Body of pancreas (tissue), 4 donors: ENCODE measurements around the gene PRH1. TPM values are rescaled to one million over a fixed set of nuclear protein-coding genes. Genes with fewer than 3 reads are reported as not detected.

Experiments used
- ATAC-seq: fragments of 150-250 bp; one replicate; pipeline ENCODE4 v1.9.1; 2016
- DNase-seq, 4 donors: peaks; one replicate each; pipeline ENCODE4 v3.0.0-alpha.2; 2019
- H3K27ac ChIP-seq, 4 donors: fragments of 200-600 bp; sonication (generic); 1 replicate in 3 of 4; 2 replicates in 1 of 4; pipeline versions ENCODE4 v1.5.1 to v1.6.1; 2016 to 2019; ENCODE audit warnings: mild to moderate bottlenecking in 1 of 4, mixed read lengths in 1 of 4, moderate library complexity in 1 of 4
- H3K27me3 ChIP-seq, 2 donors: fragments of 200-600 bp; sonication (generic); one replicate each; pipeline ENCODE4 v1.6.0; 2016; ENCODE audit warnings: mild to moderate bottlenecking in 1 of 2
- H3K36me3 ChIP-seq, 2 donors: fragments of 200-600 bp; sonication (generic); replicated peaks in 1 of 2; 2 replicates each; pipeline ENCODE4 v1.5.1; 2016; ENCODE audit warnings: low read depth in 2 of 2; ENCODE audit not compliant: insufficient read depth in 1 of 2
- H3K4me1 ChIP-seq: fragments of 200-600 bp; sonication (generic); one replicate; pipeline ENCODE4 v1.6.0; 2016
- H3K4me3 ChIP-seq, 2 donors: fragments of 200-600 bp; sonication (generic); 1 replicate in 1 of 2; 2 replicates in 1 of 2; pipeline ENCODE4 v1.5.1; 2016 to 2019
- H3K9me3 ChIP-seq, 3 donors: fragments of 200-600 bp; sonication (generic); 1 replicate in 2 of 3; 2 replicates in 1 of 3; pipeline ENCODE4 v1.5.1; 2016
- CTCF ChIP-seq, 7 experiments: fragments of 450-650 bp in 4 of 7; fragments of 200-600 bp in 3 of 7; sonication (generic) in 3 of 7; IDR thresholded peaks; one replicate each; pipeline ENCODE4 v1.5.1; 2016 to 2019; ENCODE audit warnings: antibody characterized with exemption in 7 of 7
- POLR2A ChIP-seq, 3 donors: fragments of 450-650 bp; IDR thresholded peaks; one replicate each; pipeline ENCODE4 v1.6.1; 2016; ENCODE audit warnings: antibody characterized with exemption in 3 of 3, mild to moderate bottlenecking in 2 of 3
- WGBS, 2 donors: methylation state at CpG; one replicate each; pipeline ENCODE4 v1.1.5; 2017; 5-methylcytosine and 5-hydroxymethylcytosine counted together
- intact Hi-C: fragments of 100-400 bp; cut with DNase I; formaldehyde crosslinking; loops from one replicate; pipeline ENCODE4 v1.15.1; 2023
- total RNA-seq, 2 donors: library from RNA; depleted of rRNA; stranded (reverse); fragments of >200 nt; gene quantifications; one replicate each; pipeline ENCODE4 v1.1.0, GENCODE V29; 2016

Gene PRH1
- total RNA-seq, 2 donors from 2014 or later = 16.6 to 106 TPM

- ATAC-seq (no peak), DNase-seq (no peak)
- Histone ChIP-seq H3K4me3 (no peak overlapping the region), H3K27ac (no peak overlapping the region), H3K4me1 (no peaks in the 10 kb centered on the region), H3K9me3 (no peaks in the 10 kb centered on the region), H3K36me3 (no peaks in the 10 kb centered on the region), H3K27me3 (no peaks in the 10 kb centered on the region)
- WGBS, 2 donors = 90 to 94% methylated on average over 4 of the region's 4 CpGs
- TF ChIP-seq POLR2A (IDR thresholded peaks at IDR 0.05) = no peak
- TF ChIP-seq CTCF (IDR thresholded peaks at IDR 0.05) = no peak
- intact Hi-C loops = no loop called here
Observed at GRCh38 chr12:10851243-10851858, 32.7 kb downstream of the PRH1 start.

- intact Hi-C loops = no loop called here
- Histone ChIP-seq H3K27me3 (no peaks in the 10 kb centered on the region), H3K36me3 (no peaks in the 10 kb centered on the region), H3K4me1 (no peaks in the 10 kb centered on the region), H3K27ac (no peak within 1 kb of the TSS), H3K4me3 (no peak within 1 kb of the TSS), H3K9me3 (no peaks in the 10 kb centered on the region)
- no peak for DNase-seq
- no peak for TF ChIP-seq CTCF (IDR thresholded peaks at IDR 0.05)
- TF ChIP-seq POLR2A (IDR thresholded peaks at IDR 0.05) = no peak
- 86 to 91% methylated on average over 4 of the region's 4 CpGs for WGBS, 2 donors
- ATAC-seq = no peak
Observed at GRCh38 chr12:10849425-10849878, 34.6 kb downstream of the PRH1 start, which contains the start of gene PRR4. Gene PRR4 (minus strand): TSS chr12:10849475. CDS start chr12:10849437, 38 bp downstream.

GRCh38 chr12:10847744-10848143, 36.3 kb downstream of the PRH1 start:
- DNase-seq = no peak
- Histone ChIP-seq H3K4me3 (no peak overlapping the region), H3K36me3 (no peaks in the 10 kb centered on the region), H3K9me3 (no peaks in the 10 kb centered on the region), H3K4me1 (no peaks in the 10 kb centered on the region), H3K27me3 (no peaks in the 10 kb centered on the region), H3K27ac (no peak overlapping the region)
- no peak for ATAC-seq
- TF ChIP-seq CTCF (IDR thresholded peaks at IDR 0.05) (no peak), POLR2A (IDR thresholded peaks at IDR 0.05) (no peak)
- intact Hi-C loops = no loop called here
- WGBS, 2 donors = 41 to 47% methylated on average over 2 of the region's 2 CpGs

GRCh38 chr12:10842862-10843261, 41.2 kb downstream of the PRH1 start:
- Histone ChIP-seq H3K9me3 (no peaks in the 10 kb centered on the region), H3K4me1 (no peaks in the 10 kb centered on the region), H3K36me3 (no peaks in the 10 kb centered on the region), H3K27me3 (no peaks in the 10 kb centered on the region), H3K27ac (no peak overlapping the region), H3K4me3 (no peak overlapping the region)
- DNase-seq (no peak), ATAC-seq (no peak)
- WGBS, 2 donors = 57 to 92% methylated on average over 1 to 2 of the region's 2 CpGs
- intact Hi-C loops = no loop called here
- TF ChIP-seq POLR2A (IDR thresholded peaks at IDR 0.05) (no peak), CTCF (IDR thresholded peaks at IDR 0.05) (no peak)

GRCh38 chr12:10838461-10838860, 45.6 kb downstream of the PRH1 start:
- no peak for DNase-seq
- Histone ChIP-seq H3K4me3 (no peak overlapping the region), H3K4me1 (no peaks in the 10 kb centered on the region), H3K36me3 (no peaks in the 10 kb centered on the region), H3K27me3 (no peaks in the 10 kb centered on the region), H3K27ac (no peak overlapping the region), H3K9me3 (no peaks in the 10 kb centered on the region)
- no peak for TF ChIP-seq CTCF (IDR thresholded peaks at IDR 0.05)
- TF ChIP-seq POLR2A (IDR thresholded peaks at IDR 0.05) = no peak
- intact Hi-C loops = no loop called here
- no peak for ATAC-seq
- WGBS, 2 donors = 76 to 86% methylated on average over 3 of the region's 3 CpGs
